ENCODE measurements around the gene TUBGCP2. TPM values are rescaled to one million over a fixed set of nuclear protein-coding genes. Genes with fewer than 3 reads are reported as not detected.

TUBGCP2 gene
- total RNA-seq, 4 donors from 2014 or later = 21.5 to 43.8 (median 36.5) TPM

DNA sequence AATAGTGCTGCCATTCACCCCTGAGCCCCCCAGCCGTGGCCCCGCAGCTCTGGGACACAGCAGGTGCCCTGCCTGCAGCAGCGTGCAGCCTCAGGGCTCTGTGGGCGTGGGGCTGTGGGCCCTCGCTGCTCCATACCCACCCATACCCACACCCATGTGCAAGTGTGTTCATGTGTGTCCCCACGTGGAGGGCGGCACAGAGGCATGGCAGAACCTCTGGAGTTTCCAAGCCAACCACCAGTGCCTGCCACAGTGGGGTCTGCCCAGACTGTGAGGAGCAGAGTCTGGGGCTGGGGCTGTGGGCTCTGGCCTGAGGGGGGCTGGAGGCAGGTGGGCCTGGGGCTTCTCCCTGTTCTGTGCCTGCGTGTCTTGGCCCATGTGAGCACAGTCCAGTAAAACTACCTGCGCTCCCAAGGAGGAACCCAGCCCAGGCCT lies 40.9 kb upstream of the TUBGCP2 start:
- TF ChIP-seq POLR2A (IDR thresholded peaks at IDR 0.05) = no peak
- TF ChIP-seq, protein P1, sequence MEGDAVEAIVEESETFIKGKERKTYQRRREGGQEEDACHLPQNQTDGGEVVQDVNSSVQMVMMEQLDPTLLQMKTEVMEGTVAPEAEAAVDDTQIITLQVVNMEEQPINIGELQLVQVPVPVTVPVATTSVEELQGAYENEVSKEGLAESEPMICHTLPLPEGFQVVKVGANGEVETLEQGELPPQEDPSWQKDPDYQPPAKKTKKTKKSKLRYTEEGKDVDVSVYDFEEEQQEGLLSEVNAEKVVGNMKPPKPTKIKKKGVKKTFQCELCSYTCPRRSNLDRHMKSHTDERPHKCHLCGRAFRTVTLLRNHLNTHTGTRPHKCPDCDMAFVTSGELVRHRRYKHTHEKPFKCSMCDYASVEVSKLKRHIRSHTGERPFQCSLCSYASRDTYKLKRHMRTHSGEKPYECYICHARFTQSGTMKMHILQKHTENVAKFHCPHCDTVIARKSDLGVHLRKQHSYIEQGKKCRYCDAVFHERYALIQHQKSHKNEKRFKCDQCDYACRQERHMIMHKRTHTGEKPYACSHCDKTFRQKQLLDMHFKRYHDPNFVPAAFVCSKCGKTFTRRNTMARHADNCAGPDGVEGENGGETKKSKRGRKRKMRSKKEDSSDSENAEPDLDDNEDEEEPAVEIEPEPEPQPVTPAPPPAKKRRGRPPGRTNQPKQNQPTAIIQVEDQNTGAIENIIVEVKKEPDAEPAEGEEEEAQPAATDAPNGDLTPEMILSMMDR (IDR thresholded peaks at IDR 0.05 in 4 of 5, conservative IDR thresholded peaks at IDR 0.05 in 1 of 5) = no peak
- Histone ChIP-seq H3K27ac (no peak overlapping the region), H3K4me3 (no peak overlapping the region), H3K4me1 (no peaks in the 10 kb centered on the region), H3K9me3 (no peaks in the 10 kb centered on the region), H3K36me3 (no peaks in the 10 kb centered on the region), H3K27me3 (peaks cover 7 to 22% (median 15%) of the 10 kb centered on the region in 3 donors)
- intact Hi-C loops (cut with DNase I; ENCODE audit: low total_unique reads) (no loop called here), in situ Hi-C loops (cut with MboI; ENCODE audit: low sequenced_read_pairs in 4 of 4) (no loop called here)
- ATAC-seq = no peak
- DNase-seq = no peak

DNA sequence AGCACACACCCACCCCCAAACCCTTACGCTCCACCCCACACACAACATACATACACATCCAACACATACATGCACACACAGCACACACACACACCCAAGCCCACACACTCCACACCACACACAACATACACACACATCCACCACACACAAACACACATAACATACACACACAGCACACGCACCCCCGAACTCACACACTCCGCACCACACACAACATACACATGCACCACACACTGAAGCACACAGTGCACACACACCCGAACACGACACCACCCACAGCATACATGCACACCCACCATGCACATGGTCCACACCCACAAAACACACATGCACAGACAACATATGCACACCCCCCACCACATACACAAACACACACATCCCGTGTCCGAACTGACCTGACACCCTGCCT lies 40.5 kb upstream of the TUBGCP2 start:
- ATAC-seq (no peak), DNase-seq (no peak)
- TF ChIP-seq, protein P1 (IDR thresholded peaks at IDR 0.05 in 4 of 5, conservative IDR thresholded peaks at IDR 0.05 in 1 of 5) = no peak
- no peak for TF ChIP-seq POLR2A (IDR thresholded peaks at IDR 0.05)
- Histone ChIP-seq H3K9me3 (no peaks in the 10 kb centered on the region), H3K36me3 (no peaks in the 10 kb centered on the region), H3K4me3 (no peak overlapping the region), H3K4me1 (no peaks in the 10 kb centered on the region), H3K27me3 (peaks cover 8 to 25% (median 19%) of the 10 kb centered on the region in 3 donors), H3K27ac (no peak overlapping the region)
- in situ Hi-C loops (cut with MboI; ENCODE audit: low sequenced_read_pairs in 4 of 4) = no loop called here
- intact Hi-C loops (cut with DNase I; ENCODE audit: low total_unique reads) = no loop called here

DNA sequence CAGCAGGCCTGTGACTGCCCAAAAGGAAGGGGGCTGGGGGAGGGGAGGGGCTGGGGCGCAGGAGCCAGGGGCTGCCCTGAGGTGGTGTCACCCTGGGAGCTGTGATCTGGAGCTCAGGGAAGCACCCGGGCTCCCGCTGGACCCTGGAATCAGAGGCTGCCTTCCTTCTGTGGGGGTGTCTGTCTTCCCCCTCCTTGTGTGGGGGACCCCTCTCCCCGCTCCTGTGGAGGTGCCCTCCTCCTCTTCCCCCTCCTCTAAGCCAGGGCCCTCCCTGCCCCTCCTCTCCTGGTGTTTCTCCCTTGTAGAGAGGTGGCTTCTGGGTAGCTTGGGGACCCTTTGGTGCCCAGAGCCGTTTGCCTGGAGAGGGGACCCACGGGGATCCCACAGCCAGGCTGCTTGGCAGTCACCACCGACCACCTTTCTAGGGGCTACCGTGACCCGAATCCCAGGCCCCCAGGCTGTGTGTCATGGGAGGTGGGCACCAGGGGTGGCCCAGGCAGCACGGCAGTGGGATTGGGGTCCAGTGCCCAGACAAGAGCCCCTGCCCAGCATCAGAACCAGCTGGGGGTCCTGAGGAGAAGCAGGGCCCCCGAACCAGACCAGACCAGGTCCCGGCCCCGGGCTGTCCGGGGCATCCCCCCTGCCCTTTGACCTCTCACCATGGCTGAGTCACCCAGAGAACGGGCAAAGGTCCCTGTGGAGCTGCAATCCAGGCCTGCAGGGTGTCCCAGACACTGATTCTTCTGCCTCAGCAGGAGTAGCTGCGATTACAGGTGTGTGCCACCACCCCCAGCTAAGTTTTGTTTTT lies 39.2 kb upstream of the TUBGCP2 start:
- DNase-seq = no peak
- no peaks in the 10 kb centered on the region for H3K9me3 ChIP-seq
- H3K27ac ChIP-seq = no peak overlapping the region
- no peaks in the 10 kb centered on the region for H3K36me3 ChIP-seq
- no peaks in the 10 kb centered on the region for H3K4me1 ChIP-seq
- H3K4me3 ChIP-seq = no peak overlapping the region
- in situ Hi-C loops (cut with MboI; ENCODE audit: low sequenced_read_pairs in 4 of 4) = no loop called here
- no peak for ATAC-seq
- H3K27me3 ChIP-seq = peaks cover 15 to 32% (median 25%) of the 10 kb centered on the region in 3 donors
- intact Hi-C loops (cut with DNase I; ENCODE audit: low total_unique reads) = no loop called here
- no peak for TF ChIP-seq POLR2A (IDR thresholded peaks at IDR 0.05)
- TF ChIP-seq, protein P1 (IDR thresholded peaks at IDR 0.05 in 4 of 5, conservative IDR thresholded peaks at IDR 0.05 in 1 of 5) = no peak

DNA sequence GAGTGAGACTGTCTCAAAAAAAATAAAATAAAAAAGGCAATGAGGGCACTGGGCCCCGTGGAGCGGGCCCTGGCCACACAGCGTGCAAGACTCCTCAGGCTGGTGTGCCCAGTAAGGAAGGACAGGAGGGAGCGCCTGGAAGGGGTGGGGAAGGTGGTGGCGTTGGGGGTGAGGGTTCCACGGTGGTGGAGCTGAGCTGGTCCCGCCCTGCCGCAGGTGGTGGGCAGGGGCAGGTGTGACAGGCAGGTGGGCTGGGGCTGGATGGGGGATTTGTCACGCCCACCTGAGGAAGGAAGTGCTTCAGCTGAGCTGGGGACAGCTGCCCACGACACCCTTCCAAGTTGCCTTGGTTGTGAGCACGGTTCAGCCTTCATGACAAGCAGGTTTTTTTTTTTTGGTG lies 37.7 kb upstream of the TUBGCP2 start:
- Histone ChIP-seq H3K27me3 (peaks cover 26 to 46% (median 39%) of the 10 kb centered on the region in 3 donors), H3K4me1 (no peaks in the 10 kb centered on the region), H3K27ac (no peak overlapping the region), H3K36me3 (no peaks in the 10 kb centered on the region), H3K4me3 (no peak overlapping the region), H3K9me3 (no peaks in the 10 kb centered on the region)
- DNase-seq (no peak), ATAC-seq (no peak)
- TF ChIP-seq POLR2A (IDR thresholded peaks at IDR 0.05) = no peak
- in situ Hi-C loops (cut with MboI; ENCODE audit: low sequenced_read_pairs in 4 of 4) = no loop called here
- intact Hi-C loops (cut with DNase I; ENCODE audit: low total_unique reads) = no loop called here

DNA sequence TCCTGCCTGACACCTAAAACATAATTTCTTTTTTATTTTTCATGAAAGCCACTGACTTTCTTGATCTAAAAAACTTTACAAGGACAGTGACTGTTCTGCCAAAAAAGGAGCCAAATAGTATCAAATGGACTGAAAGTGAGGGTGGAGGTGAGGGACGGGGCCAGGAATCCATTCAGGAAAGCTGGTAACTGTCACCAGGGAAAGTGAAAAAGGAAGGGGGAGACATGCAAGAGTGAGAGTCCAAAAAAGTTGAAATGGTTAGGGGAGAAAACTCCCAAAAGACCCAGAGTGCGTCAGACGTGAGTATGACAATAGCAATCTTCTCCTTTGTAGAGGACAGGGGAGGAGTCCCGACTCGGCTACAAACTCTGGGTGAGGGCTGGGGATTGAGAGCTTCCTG lies 35.6 kb upstream of the TUBGCP2 start:
- intact Hi-C loops (cut with DNase I; ENCODE audit: low total_unique reads) = no loop called here
- TF ChIP-seq, protein P1 (IDR thresholded peaks at IDR 0.05 in 4 of 5, conservative IDR thresholded peaks at IDR 0.05 in 1 of 5) = no peak
- TF ChIP-seq POLR2A (IDR thresholded peaks at IDR 0.05) = no peak
- Histone ChIP-seq H3K9me3 (no peaks in the 10 kb centered on the region), H3K4me1 (no peaks in the 10 kb centered on the region), H3K36me3 (no peaks in the 10 kb centered on the region), H3K4me3 (no peak overlapping the region), H3K27me3 (peaks cover 35 to 56% (median 49%) of the 10 kb centered on the region in 3 donors), H3K27ac (no peak overlapping the region)
- in situ Hi-C loops (cut with MboI; ENCODE audit: low sequenced_read_pairs in 4 of 4) = no loop called here
- ATAC-seq = no peak
- no peak for DNase-seq

Measured in gastrocnemius medialis (tissue), 4 donors.